Renal cortex interstitium (tissue), 11 donors: ENCODE measurements around the gene DMRT1. TPM values are rescaled to one million over a fixed set of nuclear protein-coding genes. Genes with fewer than 3 reads are reported as not detected.

Experiments used
- DNase-seq, 11 donors: peaks; one replicate each; pipeline ENCODE4 v3.0.0-alpha.2; 2013; ENCODE audit warnings: low read depth in 9 of 11, low spot score in 4 of 11; ENCODE audit errors: extremely low read depth in 1 of 11
- polyA plus RNA-seq, 3 donors: library from polyadenylated mRNA; unstranded; fragments of 120-200 nt; gene quantifications; one replicate each; pipeline ENCODE4 v1.2.1, GENCODE V29; 2013; ENCODE audit not compliant: insufficient read length in 3 of 3

DMRT1 gene
- polyA plus RNA-seq, 3 donors, result 0.09 to 0.10 TPM; not detected in 1

DNA sequence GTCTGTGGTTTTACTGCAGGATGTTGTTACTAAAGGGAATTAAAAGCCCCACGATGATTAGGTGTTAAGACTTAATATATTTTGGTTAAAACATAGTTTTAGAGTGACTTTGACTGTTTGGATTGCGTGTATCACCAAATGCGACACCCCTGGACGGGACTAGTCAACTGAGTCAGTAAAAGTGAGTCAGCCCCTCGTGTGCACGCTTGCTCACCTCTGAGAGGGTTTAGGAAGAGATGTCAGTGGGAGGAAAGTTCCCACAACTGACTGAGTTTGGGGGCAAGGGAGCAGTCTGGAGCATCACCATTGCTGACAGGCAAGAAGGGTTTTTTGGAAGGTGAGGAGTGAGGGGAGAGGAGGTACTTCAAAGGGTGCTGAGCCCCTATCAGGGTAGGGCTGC is 120.5 kb downstream of the DMRT1 start:
- DNase-seq, result no peak

DNA sequence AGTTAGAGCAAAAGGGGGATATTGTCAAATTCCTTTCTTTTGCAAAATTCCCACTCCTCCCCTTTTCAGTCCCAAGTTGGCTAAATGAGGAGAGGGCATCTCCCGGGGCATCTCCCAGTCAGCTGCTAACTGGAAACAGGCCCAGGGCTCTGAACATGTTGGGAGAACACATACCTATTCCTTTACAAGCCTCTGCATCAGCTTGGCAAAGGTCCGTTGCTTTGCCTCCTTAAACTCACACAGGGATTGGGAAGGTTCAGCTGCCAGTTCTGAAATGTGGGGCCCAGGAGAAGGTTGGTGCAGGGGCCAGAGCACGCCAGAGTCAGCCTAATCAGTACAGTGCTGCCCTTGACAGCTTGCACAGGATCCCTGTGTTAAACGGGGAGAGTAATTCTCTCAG is 124.0 kb downstream of the DMRT1 start:
- no peak for DNase-seq

DNA sequence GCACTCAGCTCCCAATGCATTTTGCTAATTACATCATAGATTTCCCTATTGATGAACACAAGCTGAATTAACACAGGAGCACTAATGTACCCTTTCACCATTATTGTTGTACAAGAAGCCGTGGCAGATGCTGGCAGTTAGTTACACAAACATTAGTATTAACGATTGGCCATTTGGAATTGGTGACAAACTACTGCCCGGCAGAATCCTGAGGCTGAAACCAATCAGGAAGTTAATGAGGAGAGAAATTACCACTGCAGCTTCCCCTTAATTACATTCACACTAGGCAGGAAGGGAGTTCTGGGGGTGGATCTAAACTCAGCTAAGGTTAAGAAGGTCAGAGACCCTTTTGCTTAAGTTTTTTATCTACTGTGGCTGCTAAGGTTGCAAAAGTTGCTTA is 125.4 kb downstream of the DMRT1 start:
- DNase-seq, result no peak

DNA sequence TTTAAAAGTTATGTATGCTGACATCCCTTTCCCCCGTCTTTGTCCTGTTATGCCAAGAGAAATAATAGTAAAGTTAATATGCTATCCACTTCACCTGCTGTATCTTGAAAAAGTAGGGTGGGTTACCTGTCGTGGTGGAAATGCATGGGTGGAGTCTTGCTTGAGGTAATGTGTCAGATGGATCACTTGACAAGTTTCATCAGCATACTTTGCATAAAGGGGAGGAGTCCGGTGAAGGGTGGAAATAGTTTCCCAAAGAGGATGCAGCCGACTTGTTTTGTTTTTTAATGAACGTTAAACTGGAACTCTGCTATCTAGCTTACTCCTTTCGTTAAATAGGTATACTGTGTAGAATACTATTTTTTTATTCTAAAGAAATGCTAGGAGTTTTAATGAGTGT is 125.9 kb downstream of the DMRT1 start:
- no peak for DNase-seq

DNA sequence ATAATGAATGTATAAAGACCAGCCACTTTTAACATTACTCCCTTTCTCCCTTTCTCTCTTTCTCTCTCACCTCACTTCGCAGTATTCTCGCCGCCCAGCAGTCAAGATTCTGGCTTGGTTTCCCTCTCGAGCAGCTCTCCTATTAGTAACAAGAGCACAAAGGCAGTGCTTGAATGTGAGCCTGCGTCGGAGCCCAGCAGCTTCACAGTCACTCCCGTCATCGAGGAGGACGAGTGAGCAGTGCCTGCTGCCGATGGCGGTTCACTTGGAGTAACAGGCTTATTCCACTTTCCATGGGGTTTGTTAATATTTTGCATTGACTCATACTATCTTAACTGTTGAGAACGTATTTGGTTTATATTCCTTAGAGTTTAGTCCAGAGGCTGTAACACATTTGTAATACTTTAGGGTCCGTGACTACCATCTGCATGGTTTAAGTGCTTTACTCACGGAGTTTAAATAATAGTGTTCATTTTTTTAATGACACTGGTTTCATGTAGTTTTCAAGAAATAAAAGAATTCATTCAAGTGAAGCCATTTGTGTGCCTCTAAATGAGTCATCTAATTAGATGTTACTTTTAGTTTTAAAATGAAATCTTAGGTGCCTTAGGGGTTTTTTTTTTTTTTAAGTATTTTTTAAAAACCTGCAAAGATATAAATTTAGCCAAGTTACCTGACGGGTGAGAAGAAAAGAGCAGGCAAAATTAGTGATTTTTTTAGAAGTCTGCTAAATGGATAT is 126.6 kb downstream of the DMRT1 start:
- no peak for DNase-seq

DNA sequence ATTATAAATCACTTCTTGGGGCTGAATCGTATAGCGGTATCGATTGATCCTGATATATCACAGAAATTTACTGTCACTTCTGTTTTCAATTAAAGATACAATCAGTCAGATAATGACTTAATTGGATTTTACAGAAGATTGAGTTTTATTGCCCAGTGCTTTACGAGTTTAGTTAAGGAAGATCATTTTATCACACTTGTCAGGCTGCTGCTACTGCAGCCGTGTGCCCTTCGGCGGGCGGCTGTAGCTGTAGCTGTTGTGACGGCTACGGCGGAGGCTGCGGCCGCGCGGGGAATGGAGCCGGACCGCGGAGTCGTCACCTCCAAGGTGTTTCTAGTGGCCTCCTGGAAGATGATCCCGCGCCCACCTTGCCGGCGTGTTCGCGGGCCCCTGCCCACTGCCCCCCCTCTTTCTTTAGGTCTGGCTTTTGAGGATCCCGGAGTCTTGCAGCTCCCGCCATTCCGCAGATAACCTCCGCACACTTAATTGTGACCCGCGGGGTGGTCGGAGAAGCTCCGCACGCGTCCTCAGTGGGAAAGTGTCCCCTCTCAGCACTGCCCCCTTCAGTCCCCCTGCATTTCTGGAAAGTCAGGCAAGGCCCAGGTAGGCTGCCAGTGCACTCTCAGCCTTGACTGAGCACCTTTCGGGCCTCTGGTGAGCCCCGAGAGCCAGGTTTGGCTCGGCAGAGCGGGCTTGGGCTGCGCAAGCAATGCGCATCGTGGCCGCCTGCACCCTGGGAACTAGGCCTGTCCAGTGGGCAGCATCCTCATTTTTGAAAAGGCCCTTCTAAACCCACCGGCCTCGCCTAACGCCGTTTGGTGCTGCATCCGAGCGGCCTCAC is 128.0 kb downstream of the DMRT1 start:
- DNase-seq, result no peak

DNA sequence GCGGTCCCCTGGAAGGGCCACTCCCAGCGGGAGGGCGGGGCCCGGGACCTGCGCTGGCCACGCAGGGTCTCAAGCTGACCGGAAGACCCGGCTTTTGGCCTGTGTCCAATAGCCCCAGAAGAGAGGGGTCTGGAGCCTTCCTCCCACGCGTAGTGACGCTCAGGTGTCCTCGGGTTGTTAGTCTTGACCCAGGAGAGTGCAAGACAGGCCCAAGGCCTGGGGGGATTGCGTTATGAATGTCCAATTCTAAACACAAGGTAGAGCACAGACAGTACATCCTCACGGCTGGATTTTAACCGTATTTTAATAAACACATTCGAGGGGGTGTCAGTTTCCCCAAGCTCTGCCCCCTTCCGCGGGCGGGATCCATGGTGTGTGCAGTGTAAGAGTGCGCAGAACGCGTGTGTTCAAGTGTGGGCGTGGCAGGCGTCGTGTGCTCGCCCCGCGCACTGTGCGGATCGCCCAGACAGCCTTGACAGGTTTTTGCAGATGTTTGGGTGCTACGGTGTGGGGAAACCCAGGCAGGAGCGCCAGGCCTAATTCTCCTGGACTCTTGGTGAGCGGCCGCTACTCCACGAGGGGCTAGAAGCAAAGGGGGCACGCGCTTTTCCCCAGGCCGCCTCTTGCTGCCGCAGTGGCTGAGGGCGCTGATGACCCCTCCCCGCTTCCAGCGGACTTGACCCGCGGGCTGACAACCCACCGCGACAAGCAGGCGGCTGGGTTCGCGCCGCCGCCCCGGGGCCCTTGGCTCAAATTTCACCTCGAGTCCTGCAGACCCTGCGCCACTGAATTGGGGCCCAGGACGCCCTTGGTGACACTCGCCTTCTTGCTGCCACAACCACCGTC is 128.9 kb downstream of the DMRT1 start:
- no peak for DNase-seq

DNA sequence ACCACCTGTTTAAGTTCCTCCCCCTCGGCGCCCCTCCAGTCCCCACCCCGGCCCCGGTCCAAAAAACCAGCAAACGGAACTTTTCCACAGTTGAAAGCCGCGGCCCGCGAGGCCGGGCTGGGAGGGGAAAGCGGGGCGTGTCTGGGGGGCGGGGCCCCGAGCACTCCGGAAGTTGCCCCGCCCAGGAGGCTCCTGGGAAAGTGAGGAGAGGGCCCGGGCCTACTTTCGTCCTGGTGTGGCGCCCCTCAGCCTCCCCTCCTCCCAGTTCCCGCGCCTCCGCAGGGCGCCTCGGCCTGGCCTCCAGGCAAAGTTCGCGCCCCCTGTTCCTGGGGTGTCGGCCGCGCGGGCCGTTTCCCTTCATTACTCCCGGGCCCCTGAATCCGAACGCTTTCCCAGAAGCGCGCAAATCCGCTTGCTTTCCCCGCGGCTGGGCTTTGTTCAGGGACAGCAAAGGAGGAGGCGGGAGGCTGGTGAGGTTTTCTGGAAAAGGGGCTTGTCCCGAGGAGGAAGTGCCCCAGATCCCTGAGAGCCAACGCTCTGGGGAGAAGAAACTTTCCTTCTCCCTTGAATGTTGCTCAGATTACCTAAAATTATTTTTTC is 130.5 kb downstream of the DMRT1 start:
- DNase-seq, result no peak

DNA sequence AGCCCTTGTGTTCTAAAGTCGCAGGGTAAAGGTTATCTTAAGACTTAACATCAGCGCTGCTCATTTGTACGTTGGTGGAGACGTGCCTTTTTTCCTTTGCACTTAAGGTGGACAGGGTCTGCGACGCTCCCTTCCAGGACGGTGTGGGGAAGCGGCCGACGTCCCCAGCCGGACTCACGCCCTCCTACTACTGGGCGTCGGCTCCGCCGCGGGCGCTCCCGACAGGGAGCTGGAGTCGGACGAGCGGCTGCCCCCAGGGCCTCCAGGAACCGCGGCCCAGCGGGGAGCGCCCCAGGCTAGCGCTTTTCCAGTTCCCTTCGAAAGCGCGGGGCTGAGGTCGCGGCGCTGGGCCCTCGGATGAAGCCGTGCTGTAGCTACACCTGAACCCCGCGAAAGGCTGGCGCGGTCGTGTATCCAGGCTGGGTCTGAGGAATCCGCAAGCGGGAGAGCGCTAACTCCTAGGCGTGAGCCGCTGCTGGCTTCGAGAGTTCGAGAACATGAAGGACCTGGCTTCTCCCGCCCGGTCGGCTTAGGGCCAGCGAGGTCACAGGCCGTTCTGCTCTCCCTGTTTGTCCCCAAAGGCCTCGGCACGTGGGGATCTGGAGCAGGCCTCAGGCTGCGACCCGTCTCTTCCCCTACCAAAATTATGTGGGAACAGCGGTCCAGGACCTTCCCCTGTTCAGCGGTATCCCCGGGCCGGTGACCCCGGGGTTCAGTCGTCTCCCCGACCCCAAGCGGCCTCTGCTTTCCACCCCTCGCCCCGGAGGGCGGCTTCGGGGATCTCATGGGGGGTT is 131.2 kb downstream of the DMRT1 start:
- no peak for DNase-seq

DNA sequence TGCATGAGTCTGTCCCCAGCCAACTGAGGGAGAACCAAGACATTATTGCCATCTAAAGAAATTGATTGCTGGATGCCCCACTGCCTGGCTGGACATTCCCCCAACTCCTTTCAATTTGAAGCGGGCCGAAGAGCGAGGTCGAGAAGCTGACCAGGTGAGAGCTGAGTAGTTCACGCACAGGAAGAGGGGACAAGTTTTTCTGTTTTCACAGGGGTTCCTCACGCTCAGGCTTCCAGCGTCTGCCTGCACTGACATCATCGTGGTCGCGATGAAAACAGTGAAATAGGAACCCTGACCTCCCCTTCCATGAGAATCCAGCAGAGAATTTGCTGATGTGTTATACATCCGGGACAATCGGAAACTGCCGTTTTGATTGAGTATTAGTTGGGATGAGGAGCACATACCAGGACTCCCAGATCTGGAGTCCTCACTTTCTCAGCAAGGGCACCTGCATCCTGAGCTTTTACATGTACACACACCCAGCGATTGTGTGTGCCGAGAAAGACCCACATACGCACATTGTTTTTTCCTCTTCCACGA is 131.9 kb downstream of the DMRT1 start:
- DNase-seq, result no peak

DNA sequence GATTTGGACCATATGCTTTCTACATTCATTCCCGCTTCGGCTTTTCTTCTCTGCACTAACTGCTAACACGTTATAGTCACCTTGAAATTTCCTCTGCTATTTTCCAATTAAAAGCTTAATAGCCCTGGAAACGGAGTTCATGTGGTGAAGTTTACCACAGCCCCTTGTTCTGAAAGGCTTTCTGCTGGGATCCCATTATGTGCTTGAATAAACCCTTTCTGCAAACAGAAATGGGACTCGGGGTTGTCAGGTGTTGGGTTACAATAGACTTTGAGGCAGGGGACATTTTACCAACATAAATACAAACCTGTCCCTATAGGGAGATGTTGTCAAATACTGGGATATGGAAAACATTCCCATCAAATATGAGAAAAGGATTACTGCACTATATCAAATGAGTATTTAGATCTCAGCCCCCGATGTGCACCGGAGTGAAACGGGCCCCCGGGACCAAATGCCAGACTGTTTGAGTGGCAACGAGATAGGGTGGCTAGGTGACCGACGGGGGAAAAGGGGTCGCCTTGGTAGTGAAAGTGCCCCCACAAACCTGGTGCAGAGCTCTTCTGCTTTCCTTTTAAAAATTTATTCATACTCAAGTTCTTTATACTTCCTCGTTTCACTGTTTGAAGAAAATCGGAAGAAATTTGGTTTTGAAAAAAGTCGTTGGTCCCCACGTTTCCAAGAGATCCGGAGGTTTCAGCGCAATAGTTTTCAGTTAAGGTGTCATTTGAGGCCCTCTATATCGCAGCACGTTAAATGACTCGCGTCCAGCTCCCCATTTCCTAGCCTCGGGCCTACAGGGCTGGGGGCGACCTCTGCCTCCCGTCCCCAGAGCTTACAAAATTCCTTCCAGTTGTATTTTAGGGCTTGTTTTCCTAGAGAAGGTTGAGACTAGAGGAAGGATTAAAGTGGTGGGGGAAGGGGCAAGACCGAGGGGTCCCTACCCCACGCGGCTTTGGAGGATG is 132.8 kb downstream of the DMRT1 start:
- no peak for DNase-seq

DNA sequence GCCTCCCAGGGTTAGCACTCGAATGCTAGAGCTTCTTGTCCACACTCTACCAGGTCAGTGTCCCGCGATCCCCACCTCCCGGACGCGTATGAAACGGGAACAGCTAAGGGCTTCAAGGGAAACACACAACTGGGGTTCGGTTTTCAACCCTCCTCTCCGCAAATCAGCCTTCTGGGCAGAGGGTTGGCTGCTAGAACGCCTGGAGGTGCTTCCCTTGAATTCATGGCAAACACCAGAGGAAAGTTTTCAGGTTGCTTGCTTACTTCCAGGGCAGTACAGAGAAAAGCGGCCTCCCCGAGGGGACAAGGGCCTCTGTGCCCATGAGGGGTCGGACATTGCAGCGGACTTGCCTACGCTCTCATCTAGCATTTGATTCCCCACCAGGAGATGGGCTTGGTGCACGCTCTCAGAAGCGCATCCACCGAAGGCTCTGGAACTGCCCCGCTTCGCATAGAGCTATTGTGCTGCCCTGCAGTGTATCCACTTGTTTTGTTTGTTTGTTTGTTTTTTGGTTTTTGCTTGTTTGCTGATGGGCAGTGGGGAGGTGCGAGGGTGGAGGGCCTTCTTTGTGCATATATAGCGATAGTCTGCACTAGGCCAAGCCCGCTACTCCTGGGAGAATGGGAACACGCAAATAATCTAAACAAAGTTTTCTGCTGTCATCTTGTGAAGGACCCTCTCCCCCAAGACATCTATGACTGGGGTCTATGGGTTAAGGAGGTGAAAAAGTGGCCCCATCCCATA is 133.7 kb downstream of the DMRT1 start:
- DNase-seq, result no peak

DNA sequence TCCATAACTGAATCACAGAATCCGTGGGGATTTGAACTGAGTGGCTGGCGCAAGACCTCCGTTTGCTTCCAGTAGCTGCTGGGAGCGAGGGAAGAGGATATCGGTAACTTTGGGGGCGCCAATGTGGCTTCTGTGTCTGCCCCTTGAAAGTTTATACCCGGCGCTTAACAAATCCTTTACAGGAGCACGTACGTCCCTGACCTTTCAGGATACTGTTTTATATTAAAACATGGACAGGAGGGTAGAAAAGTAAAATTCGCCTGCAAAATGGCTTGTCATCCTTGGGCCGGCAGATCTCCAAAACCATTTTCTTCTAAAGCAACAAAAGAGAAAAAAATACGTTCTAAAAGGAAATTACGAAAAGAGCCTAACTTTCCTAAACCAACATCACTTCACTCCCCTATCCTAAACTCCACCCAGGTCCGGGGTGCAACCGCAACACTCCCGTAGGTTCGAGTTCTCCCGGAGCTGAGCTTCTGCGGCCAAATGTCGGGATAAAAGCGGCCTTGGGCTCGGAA is 134.3 kb downstream of the DMRT1 start:
- DNase-seq, result no peak

DNA sequence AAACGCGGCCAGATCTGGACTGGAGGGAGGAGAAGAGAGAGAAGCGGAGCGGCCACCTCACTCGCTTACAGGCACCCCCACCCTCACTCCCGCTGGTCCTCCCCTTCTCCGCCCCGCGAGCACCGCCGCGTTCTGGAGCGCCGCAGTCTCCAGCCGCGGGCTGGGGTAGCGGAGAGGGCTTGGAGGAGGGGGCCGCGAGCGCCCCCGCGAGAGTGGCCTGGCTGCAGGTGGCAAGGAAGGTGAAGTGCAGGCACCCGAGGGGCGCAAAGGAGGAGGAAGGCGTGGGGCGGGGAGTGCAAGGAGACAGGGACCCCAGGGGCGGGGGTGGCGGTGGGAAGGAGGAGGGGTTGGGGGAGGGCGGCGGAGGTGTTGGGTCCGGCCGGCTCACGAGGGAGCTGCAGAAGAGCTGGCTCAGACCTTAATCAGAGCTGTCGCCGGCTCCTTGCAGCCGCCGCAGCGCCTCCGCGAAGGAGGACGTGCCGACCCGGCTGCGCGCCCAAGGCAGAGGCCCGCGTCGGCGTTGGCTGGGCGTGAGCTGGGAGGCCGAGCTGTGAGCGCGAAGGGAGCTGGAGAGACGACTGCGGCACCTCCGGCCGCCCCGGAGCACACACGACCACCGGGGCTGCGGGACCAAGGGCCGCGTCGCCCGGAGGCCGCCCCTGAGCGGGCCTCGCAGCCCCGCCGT is 134.9 kb downstream of the DMRT1 start, which contains the start of gene DMRT3:
TSS of gene DMRT3 (plus strand) at position 398 of the 685 bp plus-strand sequence. CDS start 347 bp downstream, outside the sequence.
- no peak for DNase-seq

DNA sequence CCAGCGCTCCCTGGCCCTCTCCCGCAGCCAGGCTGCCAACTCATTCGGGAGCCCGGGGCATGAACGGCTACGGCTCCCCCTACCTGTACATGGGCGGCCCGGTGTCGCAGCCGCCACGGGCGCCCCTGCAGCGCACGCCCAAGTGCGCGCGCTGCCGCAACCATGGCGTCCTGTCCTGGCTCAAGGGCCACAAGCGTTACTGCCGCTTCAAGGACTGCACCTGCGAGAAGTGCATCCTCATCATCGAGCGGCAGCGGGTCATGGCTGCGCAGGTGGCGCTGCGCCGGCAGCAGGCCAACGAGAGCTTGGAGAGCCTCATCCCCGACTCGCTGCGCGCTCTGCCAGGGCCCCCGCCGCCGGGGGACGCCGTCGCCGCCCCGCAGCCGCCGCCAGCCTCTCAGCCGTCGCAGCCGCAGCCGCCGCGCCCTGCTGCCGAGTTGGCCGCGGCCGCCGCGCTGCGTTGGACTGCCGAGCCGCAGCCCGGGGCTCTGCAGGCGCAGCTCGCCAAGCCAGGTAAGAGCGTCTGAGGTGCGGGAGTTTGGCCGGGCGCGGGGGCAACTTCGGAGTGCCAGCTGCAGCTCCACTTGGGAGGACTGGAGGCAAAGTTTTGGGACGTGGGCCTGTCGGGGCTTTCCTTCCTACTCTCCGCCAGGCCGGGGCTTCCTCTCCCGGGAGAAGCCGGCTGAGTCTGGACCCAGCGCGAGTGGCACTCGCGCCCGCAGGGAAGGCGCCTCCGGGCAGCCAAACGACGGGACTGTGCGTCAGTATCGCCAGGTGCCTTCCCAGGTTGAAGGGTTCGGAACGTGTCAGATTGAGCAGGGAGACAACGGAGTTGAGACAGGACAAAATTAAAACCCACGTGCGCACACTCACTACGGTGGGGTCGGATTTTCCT is 135.7 kb downstream of the DMRT1 start:
- DNase-seq, result no peak
